HL-60 (cell line): ENCODE measurements around the gene PDLIM5.

Source experiments
- DNase-seq, 2 experiments: peaks; one replicate each; pipeline ENCODE4 v3.0.0-alpha.2; 2010 to 2020; ENCODE audit warnings: low read depth in 1 of 2, low spot score in 1 of 2
- H3K27ac ChIP-seq: fragments of 250-450 bp; sonication (Bioruptor Pico); replicated peaks from 2 replicates; pipeline ENCODE4 v1.5.1; 2020; ENCODE audit warnings: mild to moderate bottlenecking, moderate library complexity
- H3K27me3 ChIP-seq: fragments of 250-450 bp; sonication (Bioruptor Pico); 2 replicates; pipeline ENCODE4 v1.5.1; 2021; ENCODE audit warnings: mild to moderate bottlenecking, moderate library complexity; ENCODE audit not compliant: insufficient read depth, poor library complexity, severe bottlenecking
- H3K4me3 ChIP-seq: replicated peaks from 2 replicates; pipeline ENCODE4 v1.5.1; 2011; ENCODE audit warnings: mild to moderate bottlenecking, control low read depth, low read length; ENCODE audit not compliant: insufficient read depth
- GABPA ChIP-seq: IDR thresholded peaks from 2 replicates; pipeline ENCODE4 v1.6.1; 2012; ENCODE audit warnings: low read depth
- POLR2AphosphoS5 ChIP-seq: IDR thresholded peaks from 2 replicates; pipeline ENCODE4 v1.6.1; 2012; ENCODE audit warnings: low read depth
- REST ChIP-seq: IDR thresholded peaks from 2 replicates; pipeline ENCODE4 v1.6.1; 2012; ENCODE audit warnings: low read depth; ENCODE audit not compliant: insufficient replicate concordance
- SPI1 ChIP-seq: IDR thresholded peaks from 2 replicates; pipeline ENCODE4 v1.6.1; 2012; ENCODE audit warnings: low read depth, mild to moderate bottlenecking, borderline replicate concordance
- TF ChIP-seq, protein P1 (sequence below): IDR thresholded peaks from one replicate; pipeline ENCODE4 v1.5.1; 2011; ENCODE audit warnings: low read length, control low read depth, inconsistent platforms; ENCODE audit not compliant: insufficient read depth

Gene PDLIM5

DNA sequence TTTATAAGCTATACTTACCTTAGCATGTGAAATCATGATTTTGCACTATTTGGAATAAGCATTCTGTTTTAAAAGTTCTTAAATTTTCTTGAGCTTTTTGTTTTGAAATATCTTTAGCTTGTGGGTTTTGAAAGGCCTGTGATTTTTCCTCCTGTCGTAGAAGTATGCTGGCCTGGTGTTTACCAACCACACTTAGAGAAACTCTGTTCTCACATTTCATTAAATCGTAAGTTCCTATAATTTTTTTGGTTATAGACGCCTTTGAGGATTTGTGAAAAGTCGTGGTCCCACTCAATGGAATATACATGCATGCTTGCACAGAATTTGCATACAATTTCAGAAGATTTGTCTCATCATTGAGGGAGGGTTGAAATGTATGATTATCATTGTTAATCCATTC is 63.6 kb downstream of the PDLIM5 start:
- H3K27me3 ChIP-seq: no peaks in the 10 kb centered on the region
- no peak for TF ChIP-seq SPI1
- TF ChIP-seq GABPA: no peak
- TF ChIP-seq REST: no peak
- TF ChIP-seq POLR2AphosphoS5: no peak
- TF ChIP-seq, protein P1, sequence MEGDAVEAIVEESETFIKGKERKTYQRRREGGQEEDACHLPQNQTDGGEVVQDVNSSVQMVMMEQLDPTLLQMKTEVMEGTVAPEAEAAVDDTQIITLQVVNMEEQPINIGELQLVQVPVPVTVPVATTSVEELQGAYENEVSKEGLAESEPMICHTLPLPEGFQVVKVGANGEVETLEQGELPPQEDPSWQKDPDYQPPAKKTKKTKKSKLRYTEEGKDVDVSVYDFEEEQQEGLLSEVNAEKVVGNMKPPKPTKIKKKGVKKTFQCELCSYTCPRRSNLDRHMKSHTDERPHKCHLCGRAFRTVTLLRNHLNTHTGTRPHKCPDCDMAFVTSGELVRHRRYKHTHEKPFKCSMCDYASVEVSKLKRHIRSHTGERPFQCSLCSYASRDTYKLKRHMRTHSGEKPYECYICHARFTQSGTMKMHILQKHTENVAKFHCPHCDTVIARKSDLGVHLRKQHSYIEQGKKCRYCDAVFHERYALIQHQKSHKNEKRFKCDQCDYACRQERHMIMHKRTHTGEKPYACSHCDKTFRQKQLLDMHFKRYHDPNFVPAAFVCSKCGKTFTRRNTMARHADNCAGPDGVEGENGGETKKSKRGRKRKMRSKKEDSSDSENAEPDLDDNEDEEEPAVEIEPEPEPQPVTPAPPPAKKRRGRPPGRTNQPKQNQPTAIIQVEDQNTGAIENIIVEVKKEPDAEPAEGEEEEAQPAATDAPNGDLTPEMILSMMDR: no peak
- H3K27ac ChIP-seq: no peak overlapping the region
- no peak overlapping the region for H3K4me3 ChIP-seq
- no peak for DNase-seq

- no peak overlapping the region for H3K4me3 ChIP-seq
- TF ChIP-seq SPI1 (no peak), GABPA (no peak), REST (no peak), POLR2AphosphoS5 (no peak)
- TF ChIP-seq, protein P1: no peak
- DNase-seq: no peak
- no peaks in the 10 kb centered on the region for H3K27me3 ChIP-seq
- H3K27ac ChIP-seq: no peak overlapping the region
Observed at GRCh38 chr4:94516067-94516466, 64.3 kb downstream of the PDLIM5 start.

DNA sequence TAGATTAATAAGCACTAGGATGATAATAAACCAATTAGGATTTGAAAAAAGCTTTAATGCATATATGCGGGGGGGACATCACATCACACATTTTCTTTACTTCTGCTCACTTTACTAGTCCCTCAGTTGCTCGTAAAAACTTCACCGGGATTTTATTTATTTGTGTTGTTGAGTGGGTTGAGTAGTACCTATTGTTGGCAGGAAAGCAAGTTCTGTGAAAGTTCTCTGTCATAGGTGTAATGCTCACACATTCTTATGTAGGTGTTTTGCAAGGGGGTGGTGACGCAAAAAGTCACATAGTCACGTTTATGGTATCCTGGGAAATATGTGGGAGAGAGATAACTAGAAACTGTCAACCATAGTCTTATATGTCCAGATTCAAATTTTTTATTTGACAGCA is 65.3 kb downstream of the PDLIM5 start:
- DNase-seq: no peak
- Histone ChIP-seq H3K27me3 (no peaks in the 10 kb centered on the region), H3K4me3 (no peak overlapping the region), H3K27ac (no peak overlapping the region)
- TF ChIP-seq REST (no peak), SPI1 (no peak), GABPA (no peak), POLR2AphosphoS5 (no peak)
- TF ChIP-seq, protein P1: no peak
